Urinary bladder (tissue), 4 donors: ENCODE measurements around the gene SEC61G. TPM values are rescaled to one million over a fixed set of nuclear protein-coding genes. Genes with fewer than 3 reads are reported as not detected.

Experiments used
- DNase-seq: peaks from one replicate; pipeline ENCODE4 v3.0.0-alpha.2; 2015; ENCODE audit errors: extremely low spot score
- H3K27ac ChIP-seq: one replicate; pipeline ENCODE4 v1.5.1; 2013; ENCODE audit warnings: low read depth, mild to moderate bottlenecking, moderate library complexity
- H3K36me3 ChIP-seq: one replicate; pipeline ENCODE4 v1.6.1; 2013; ENCODE audit warnings: mild to moderate bottlenecking, moderate library complexity; ENCODE audit not compliant: insufficient read depth
- H3K4me1 ChIP-seq: one replicate; pipeline ENCODE4 v1.6.1; 2013; ENCODE audit warnings: mild to moderate bottlenecking, moderate library complexity; ENCODE audit not compliant: insufficient read depth
- H3K4me3 ChIP-seq: one replicate; pipeline ENCODE4 v1.5.1; 2013; ENCODE audit warnings: low read depth, low read length
- WGBS: extraction: QIAGEN DNeasy Blood & Tissue Kit; methylation state at CpG from one replicate; pipeline ENCODE4 v1.1.7; 2013; 5-methylcytosine and 5-hydroxymethylcytosine counted together
- polyA plus RNA-seq: library from polyadenylated mRNA; stranded (reverse); fragments of 200-250 nt; gene quantifications from one replicate; pipeline ENCODE4 v1.2.3, GENCODE V29; 2013
- total RNA-seq: library from RNA; depleted of rRNA; stranded (reverse); fragments of >200 nt; gene quantifications from one replicate; pipeline ENCODE4 v1.2.3, GENCODE V29; 2014
- donor health status: healthy with polysubstance abuse.
- donor health status: healthy.

The SEC61G gene
- total and polyA plus RNA-seq, 2 donors: 177 to 250 TPM

DNA sequence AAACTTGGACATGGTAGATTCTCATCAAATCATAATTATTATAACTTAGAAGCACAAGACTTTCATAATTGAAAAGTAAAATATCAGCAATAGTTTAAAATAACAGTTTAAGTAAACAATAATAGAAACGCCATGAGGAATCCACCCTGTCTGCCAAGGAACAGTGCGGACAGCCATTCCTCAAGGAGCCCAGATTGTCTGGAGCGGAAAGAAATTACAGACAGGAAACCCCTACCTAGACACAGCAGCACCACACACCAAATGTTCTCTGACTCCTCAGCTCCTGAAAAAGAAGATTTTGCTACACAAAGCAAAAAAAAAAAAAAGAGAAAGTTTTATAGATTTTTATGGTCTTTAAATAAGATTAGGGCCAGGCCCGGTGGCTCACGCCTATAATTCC, 21.5 kb upstream of the SEC61G start:
- Histone ChIP-seq H3K4me3 (no peak overlapping the region), H3K4me1 (no peaks in the 10 kb centered on the region), H3K36me3 (no peaks in the 10 kb centered on the region), H3K27ac (no peak overlapping the region)
- DNase-seq: no peak
- WGBS: 69% methylated on average over 5 of the region's 5 CpGs

- Histone ChIP-seq H3K4me1 (no peaks in the 10 kb centered on the region), H3K27ac (no peak overlapping the region), H3K4me3 (no peak overlapping the region), H3K36me3 (no peaks in the 10 kb centered on the region)
- no peak for DNase-seq
- 85% methylated on average over 7 of the region's 7 CpGs for WGBS
Measured at GRCh38 chr7:54778696-54779540, 19.9 kb upstream of the SEC61G start.

DNA sequence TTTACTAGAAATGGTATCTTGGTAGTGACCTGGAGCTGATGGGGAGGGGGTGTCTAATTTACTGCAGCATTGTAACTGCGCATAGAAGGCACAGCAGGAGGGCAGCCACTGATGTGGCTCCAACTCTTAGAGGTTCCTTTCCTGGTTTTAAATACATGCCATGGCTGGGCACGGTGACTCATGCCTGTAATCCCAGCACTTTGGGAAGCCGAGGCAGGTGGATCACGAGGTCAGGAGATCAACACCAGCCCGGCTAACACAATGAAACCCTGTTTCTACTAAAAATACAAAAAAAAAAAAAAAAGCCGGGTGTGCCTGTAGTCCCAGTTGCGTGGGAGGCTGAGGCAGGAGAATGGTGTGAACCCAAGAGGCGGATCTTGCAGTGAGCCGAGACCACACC, 19.2 kb upstream of the SEC61G start:
- Histone ChIP-seq H3K36me3 (no peaks in the 10 kb centered on the region), H3K4me3 (no peak overlapping the region), H3K4me1 (no peaks in the 10 kb centered on the region), H3K27ac (no peak overlapping the region)
- 93% methylated on average over 9 of the region's 9 CpGs for WGBS
- no peak for DNase-seq

DNA sequence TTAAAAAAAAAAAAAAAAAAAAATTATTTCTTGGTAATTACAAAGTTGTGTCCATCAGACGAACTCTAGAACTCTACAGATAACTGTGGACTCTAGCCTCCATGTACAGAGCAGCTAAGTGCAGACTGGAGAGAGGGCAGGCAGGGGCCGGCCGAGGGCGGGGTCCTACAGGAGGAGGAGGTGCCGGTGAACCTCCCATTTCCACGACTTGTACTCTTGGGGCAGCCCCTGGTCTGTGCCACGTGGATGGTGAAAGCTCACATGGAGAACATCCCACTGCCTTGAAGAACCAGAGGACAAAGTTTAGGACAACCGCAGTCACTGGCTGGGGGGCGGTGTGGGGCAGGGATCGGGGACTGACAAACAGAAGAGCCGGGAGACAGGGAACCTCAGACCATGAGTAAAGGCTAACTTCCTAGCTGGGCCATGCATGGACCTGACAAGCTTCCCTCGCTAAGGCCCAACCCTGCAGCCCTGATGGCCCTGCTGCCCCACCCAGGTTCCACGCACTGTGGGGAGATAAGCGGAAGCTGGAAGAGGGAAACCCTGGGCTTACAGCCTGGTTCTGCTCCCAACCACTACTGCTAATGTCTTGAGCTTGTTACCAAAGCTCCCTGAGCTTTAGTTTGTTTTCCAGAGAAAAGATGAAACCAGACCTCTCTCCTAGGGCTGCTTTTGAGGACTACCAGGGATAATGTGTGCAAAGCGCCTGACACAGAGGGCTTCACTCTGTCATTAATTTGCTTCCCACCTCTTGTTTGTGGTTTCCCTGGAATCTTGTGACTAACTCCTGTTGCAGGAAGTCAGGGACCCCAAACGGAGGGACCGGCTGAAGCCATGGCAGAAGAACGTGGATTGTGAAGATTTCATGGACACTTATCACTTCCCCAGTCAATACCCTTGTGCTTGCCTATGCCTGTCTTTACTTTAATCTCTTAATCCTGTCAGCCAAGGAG, 16.1 kb upstream of the SEC61G start:
- no peaks in the 10 kb centered on the region for H3K36me3 ChIP-seq
- no peak overlapping the region for H3K4me3 ChIP-seq
- 92% methylated on average over 18 of the region's 18 CpGs for WGBS
- DNase-seq: no peak
- no peak overlapping the region for H3K27ac ChIP-seq
- no peaks in the 10 kb centered on the region for H3K4me1 ChIP-seq

- 22% methylated on average over 18 of the region's 18 CpGs for WGBS
- no peak overlapping the region for H3K27ac ChIP-seq
Measured at GRCh38 chr7:54773472-54774399, 14.7 kb upstream of the SEC61G start.

DNA sequence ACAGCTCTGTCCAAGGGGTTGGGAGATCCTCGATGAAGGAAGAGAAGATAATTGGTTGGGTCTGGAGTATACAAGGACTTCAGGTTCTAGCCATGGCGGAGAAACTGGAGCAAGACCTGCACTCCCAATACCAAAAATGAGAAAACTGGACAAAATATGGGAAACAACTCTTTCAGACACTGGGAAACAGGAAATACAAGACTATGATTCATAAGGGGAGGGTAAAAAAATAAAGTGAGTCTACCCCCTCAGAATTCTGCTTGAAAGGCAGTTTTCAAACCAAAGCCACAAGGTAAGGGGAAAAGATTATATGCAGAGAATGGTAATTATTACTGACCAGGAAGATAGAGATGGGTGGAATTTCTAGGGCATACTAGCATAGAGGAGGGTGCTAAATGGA, 10.2 kb upstream of the SEC61G start:
- no peak overlapping the region for H3K27ac ChIP-seq
- 92% methylated on average over 2 of the region's 2 CpGs for WGBS
- no peaks in the 10 kb centered on the region for H3K36me3 ChIP-seq
- H3K4me1 ChIP-seq: no peaks in the 10 kb centered on the region
- H3K4me3 ChIP-seq: no peak overlapping the region
- DNase-seq: no peak

More at GRCh38 chr7:54773472-54774399, 14.7 kb upstream of the SEC61G start:
- Histone ChIP-seq H3K36me3 (no peaks in the 10 kb centered on the region), H3K4me1 (no peaks in the 10 kb centered on the region), H3K4me3 (peak overlapping the region; percentile 26)
- peak; percentile 49 for DNase-seq

- no peak for DNase-seq
- Histone ChIP-seq H3K36me3 (no peaks in the 10 kb centered on the region), H3K4me1 (no peaks in the 10 kb centered on the region), H3K27ac (no peak overlapping the region), H3K4me3 (no peak overlapping the region)
- WGBS: 92% methylated on average over 9 of the region's 9 CpGs
Measured at GRCh38 chr7:54764861-54765260, 5.8 kb upstream of the SEC61G start.

- DNase-seq: no peak
- H3K27ac ChIP-seq: no peak overlapping the region
- peak overlapping the region; percentile 95 for H3K4me3 ChIP-seq
- peaks cover 1% of the 10 kb centered on the region for H3K4me1 ChIP-seq
- 68% methylated on average over 6 of the region's 6 CpGs for WGBS
- no peaks in the 10 kb centered on the region for H3K36me3 ChIP-seq
Measured at GRCh38 chr7:54757711-54758110, 1.3 kb downstream of the SEC61G start.

- DNase-seq: no peak
- Histone ChIP-seq H3K36me3 (peaks cover 4% of the 10 kb centered on the region), H3K4me1 (no peaks in the 10 kb centered on the region), H3K4me3 (no peak overlapping the region), H3K27ac (no peak overlapping the region)
- 91% methylated on average over 6 of the region's 6 CpGs for WGBS
Measured at GRCh38 chr7:54749200-54749599, 9.8 kb downstream of the SEC61G start.

- Histone ChIP-seq H3K27ac (no peak overlapping the region), H3K4me1 (no peaks in the 10 kb centered on the region), H3K36me3 (peaks cover 4% of the 10 kb centered on the region), H3K4me3 (no peak overlapping the region)
- 96% methylated on average over 5 of the region's 5 CpGs for WGBS
- DNase-seq: no peak
Measured at GRCh38 chr7:54747234-54747633, 11.8 kb downstream of the SEC61G start.

DNA sequence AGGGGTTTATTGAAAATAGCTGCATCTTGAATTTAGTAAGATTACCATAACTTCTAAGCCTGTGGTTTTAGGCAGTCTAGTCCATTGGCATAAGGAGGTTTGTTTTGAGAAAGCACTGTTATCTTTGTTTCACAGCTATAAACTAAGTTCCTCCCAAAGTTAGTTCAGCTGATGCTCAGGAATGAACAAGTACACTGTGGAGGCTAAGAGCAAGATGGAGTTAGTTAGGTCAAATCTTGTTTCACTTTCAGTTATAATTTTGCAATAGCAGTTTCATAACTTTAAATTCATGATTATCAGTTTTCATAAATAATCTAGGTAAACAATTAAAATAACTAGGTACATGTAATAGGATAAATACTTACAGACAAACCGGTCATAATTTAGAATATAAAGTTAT, 15.4 kb downstream of the SEC61G start:
- peaks cover 2% of the 10 kb centered on the region for H3K36me3 ChIP-seq
- WGBS: 88% methylated on average over 1 of the region's 1 CpG
- H3K4me1 ChIP-seq: no peaks in the 10 kb centered on the region

GRCh38 chr7:54738737-54739136, 20.3 kb downstream of the SEC61G start:
- H3K36me3 ChIP-seq: no peaks in the 10 kb centered on the region
- no peaks in the 10 kb centered on the region for H3K4me1 ChIP-seq
- H3K27ac ChIP-seq: no peak overlapping the region
- DNase-seq: no peak
- WGBS: 89% methylated on average over 1 of the region's 1 CpG
- H3K4me3 ChIP-seq: no peak overlapping the region

More for the DNA sequence above, 15.4 kb downstream of the SEC61G start:
- no peak overlapping the region for H3K4me3 ChIP-seq
- no peak overlapping the region for H3K27ac ChIP-seq
- no peak for DNase-seq

DNA sequence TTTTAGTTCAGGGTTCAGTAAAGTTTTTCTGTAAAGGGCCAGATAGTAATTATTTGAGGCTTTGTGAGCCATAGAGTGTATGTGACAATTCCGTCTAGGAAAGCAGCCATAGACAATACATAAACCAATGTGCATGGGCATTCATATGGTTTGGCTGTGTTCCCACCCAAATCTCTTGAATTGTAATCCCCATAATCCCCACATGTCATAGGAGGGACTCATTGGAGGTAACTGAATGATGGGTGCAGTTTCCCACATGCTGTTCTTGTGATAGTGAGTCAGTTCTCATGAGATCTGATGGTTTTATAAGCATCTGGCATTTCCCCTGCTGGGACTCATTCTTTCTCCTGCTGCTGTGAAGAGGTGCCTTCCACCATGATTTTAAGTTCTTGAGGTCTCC, 29.9 kb downstream of the SEC61G start:
- no peak overlapping the region for H3K4me3 ChIP-seq
- DNase-seq: no peak
- no peaks in the 10 kb centered on the region for H3K4me1 ChIP-seq
- no peaks in the 10 kb centered on the region for H3K36me3 ChIP-seq
- no peak overlapping the region for H3K27ac ChIP-seq
- WGBS: 45% methylated on average over 1 of the region's 1 CpG
